A549 treated with RU486 at 1 μM for 4 hours (cell line): ENCODE data around the gene OR51V1. TPM values are rescaled to one million over a fixed set of nuclear protein-coding genes. Genes with fewer than 3 reads are reported as not detected.

Experiments
- total RNA-seq: library from RNA; stranded (reverse); fragments of 200-300 nt; extraction: Qiagen RNA extraction; gene quantifications from 5 replicates; pipeline ENCODE4 v1.2.3, GENCODE V29; 2022; ENCODE audit warnings: low read depth

The OR51V1 gene, protein sequence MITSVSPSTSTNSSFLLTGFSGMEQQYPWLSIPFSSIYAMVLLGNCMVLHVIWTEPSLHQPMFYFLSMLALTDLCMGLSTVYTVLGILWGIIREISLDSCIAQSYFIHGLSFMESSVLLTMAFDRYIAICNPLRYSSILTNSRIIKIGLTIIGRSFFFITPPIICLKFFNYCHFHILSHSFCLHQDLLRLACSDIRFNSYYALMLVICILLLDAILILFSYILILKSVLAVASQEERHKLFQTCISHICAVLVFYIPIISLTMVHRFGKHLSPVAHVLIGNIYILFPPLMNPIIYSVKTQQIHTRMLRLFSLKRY
- not detected in 5 replicates for total RNA-seq

GRCh38 chr11:5200582-5200981 lies at the start of gene OR51V1:
Gene OR51V1 (minus strand): TSS chr11:5200682. CDS start chr11:5200682, 0 bp downstream.

GRCh38 chr11:5249807-5250396 lies 49.4 kb upstream of the OR51V1 start, which contains the start of gene HBG1:
Gene HBG1 (minus strand): TSS chr11:5249857. CDS start chr11:5249804, 53 bp downstream.

DNA sequence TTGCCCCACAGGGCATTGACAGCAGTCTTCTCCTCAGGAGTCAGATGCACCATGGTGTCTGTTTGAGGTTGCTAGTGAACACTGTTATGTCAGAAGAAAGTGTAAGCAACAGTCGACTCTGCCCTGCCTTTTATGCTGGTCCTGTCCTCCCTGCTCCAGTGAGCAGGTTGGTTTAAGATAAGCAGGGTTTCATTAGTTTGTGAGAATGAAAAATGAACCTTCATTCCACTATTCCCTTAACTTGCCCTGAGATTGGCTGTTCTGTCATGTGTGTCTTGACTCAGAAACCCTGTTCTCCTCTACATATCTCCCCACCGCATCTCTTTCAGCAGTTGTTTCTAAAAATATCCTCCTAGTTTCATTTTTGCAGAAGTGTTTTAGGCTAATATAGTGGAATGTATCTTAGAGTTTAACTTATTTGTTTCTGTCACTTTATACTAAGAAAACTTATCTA lies 33.9 kb upstream of the OR51V1 start, which contains the start of gene HBD:
HBD (minus strand) TSS at position 103 of the 454 bp plus-strand sequence; CDS start at position 53, 50 bp downstream.

DNA sequence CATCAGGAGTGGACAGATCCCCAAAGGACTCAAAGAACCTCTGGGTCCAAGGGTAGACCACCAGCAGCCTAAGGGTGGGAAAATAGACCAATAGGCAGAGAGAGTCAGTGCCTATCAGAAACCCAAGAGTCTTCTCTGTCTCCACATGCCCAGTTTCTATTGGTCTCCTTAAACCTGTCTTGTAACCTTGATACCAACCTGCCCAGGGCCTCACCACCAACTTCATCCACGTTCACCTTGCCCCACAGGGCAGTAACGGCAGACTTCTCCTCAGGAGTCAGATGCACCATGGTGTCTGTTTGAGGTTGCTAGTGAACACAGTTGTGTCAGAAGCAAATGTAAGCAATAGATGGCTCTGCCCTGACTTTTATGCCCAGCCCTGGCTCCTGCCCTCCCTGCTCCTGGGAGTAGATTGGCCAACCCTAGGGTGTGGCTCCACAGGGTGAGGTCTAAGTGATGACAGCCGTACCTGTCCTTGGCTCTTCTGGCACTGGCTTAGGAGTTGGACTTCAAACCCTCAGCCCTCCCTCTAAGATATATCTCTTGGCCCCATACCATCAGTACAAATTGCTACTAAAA lies 26.3 kb upstream of the OR51V1 start, which contains the start of gene HBB:
HBB (minus strand) TSS at position 340 of the 579 bp plus-strand sequence; CDS start at position 290, 50 bp downstream.

DNA sequence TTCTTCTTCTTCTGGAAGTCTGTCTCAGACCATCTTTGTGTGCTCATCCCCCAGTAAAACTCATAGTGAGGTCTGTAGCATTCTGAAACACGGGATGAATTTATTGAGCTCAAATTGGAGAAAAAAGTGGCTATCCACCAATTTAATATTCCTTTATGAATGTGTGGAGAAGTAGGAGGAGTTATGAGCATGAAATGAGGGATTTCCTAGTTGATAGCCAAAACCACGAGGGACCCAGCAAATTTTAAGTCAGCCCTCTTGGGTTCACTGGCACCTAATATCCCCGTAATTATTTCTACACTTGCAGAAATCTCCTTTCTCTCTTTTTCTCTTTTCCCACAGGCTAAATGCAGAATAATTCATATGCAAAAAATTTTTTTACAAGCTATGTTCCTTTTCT lies 45.8 kb downstream of the OR51V1 start, which contains the start of gene OR52A1:
OR52A1 (minus strand) TSS at position 101 of the 400 bp plus-strand sequence. CDS start 2,388 bp downstream, outside the sequence.

Other genes starting within 250 kb of the OR51V1 start
- gene OR51A2, start 245.0 kb downstream of the OR51V1 start, total RNA-seq, result not detected in 5 replicates
- gene OR51L1, start 205.8 kb downstream of the OR51V1 start, total RNA-seq, result not detected in 5 replicates
- gene OR52J3, start 154.2 kb downstream of the OR51V1 start, total RNA-seq, result not detected in 5 replicates
- not detected in 5 replicates for gene OR52E2, start 141.1 kb downstream of the OR51V1 start, total RNA-seq
- gene OR52E1, start 131.1 kb downstream of the OR51V1 start, total RNA-seq, result not detected in 5 replicates
- gene OR52A5, start 62.3 kb downstream of the OR51V1 start, total RNA-seq, result not detected in 5 replicates
- not detected in 5 replicates for gene OR52A1, start 45.9 kb downstream of the OR51V1 start, total RNA-seq
- not detected in 5 replicates for gene HBB, start 26.4 kb upstream of the OR51V1 start, total RNA-seq
- gene HBD, start 33.8 kb upstream of the OR51V1 start, total RNA-seq, result not detected in 5 replicates
- not detected in 5 replicates for gene HBG1, start 49.2 kb upstream of the OR51V1 start, total RNA-seq
- gene HBG2, start 54.1 kb upstream of the OR51V1 start, total RNA-seq, result not detected in 5 replicates
- 0.25 TPM in 1 of 5 replicates, not detected in the others for gene HBE1, start 69.3 kb upstream of the OR51V1 start, total RNA-seq
- gene OR51B4, start 101.3 kb upstream of the OR51V1 start, total RNA-seq, result not detected in 5 replicates
- not detected in 5 replicates for gene OR51B2, start 123.6 kb upstream of the OR51V1 start, total RNA-seq
- 0.07 to 0.09 TPM in 2 of 5 replicates, not detected in the others for gene OR51B5, start 142.8 kb upstream of the OR51V1 start, total RNA-seq
- gene OR51B6, start 150.8 kb upstream of the OR51V1 start, total RNA-seq, result not detected in 5 replicates
- gene OR51M1, start 183.1 kb upstream of the OR51V1 start, total RNA-seq, result not detected in 5 replicates
- not detected in 5 replicates for gene OR51Q1, start 221.4 kb upstream of the OR51V1 start, total RNA-seq
- not detected in 5 replicates for gene OR51I1, start 240.8 kb upstream of the OR51V1 start, total RNA-seq
- not detected in 5 replicates for gene OR51I2, start 248.6 kb upstream of the OR51V1 start, total RNA-seq